Neural cell (in vitro differentiated cells): ENCODE results near the gene WDR7. TPM values are rescaled to one million over a fixed set of nuclear protein-coding genes. Genes with fewer than 3 reads are reported as not detected.

Experiments used
- H2AFZ ChIP-seq: fragments of 200-600, 300-800 bp; sonication (generic), shearing (Covaris generic); 2 replicates; pipeline ENCODE4 v1.6.0; 2014; ENCODE audit warnings: low read depth, mild to moderate bottlenecking, antibody characterized with exemption, low read length, moderate library complexity
- H3F3A ChIP-seq: fragments of 200-600 bp; shearing (Covaris generic); 2 replicates; pipeline ENCODE4 v1.6.1; 2016; ENCODE audit warnings: mild to moderate bottlenecking, moderate library complexity, mixed read lengths, antibody characterized with exemption, low read length; ENCODE audit not compliant: insufficient read depth, poor library complexity, severe bottlenecking
- H3K27ac ChIP-seq: fragments of 200-600, 300-800 bp; sonication (generic), shearing (Covaris generic); 2 replicates; pipeline ENCODE4 v1.5.1; 2014; ENCODE audit warnings: mild to moderate bottlenecking, low read length, moderate library complexity
- H3K27me3 ChIP-seq: fragments of 300-800, 200-600 bp; sonication (generic), shearing (Covaris generic); 2 replicates; pipeline ENCODE4 v1.6.0; 2014; ENCODE audit warnings: mild to moderate bottlenecking, low read depth, low read length, moderate library complexity; ENCODE audit not compliant: insufficient read depth
- H3K36me3 ChIP-seq: fragments of 300-800, 200-600 bp; sonication (generic), shearing (Covaris generic); 2 replicates; pipeline ENCODE4 v1.5.1; 2014; ENCODE audit warnings: mild to moderate bottlenecking, antibody characterized with exemption, low read length, moderate library complexity; ENCODE audit not compliant: insufficient read depth
- H3K4me2 ChIP-seq: fragments of 300-800, 200-600 bp; sonication (generic), shearing (Covaris generic); 2 replicates; pipeline ENCODE4 v1.6.0; 2014; ENCODE audit warnings: mild to moderate bottlenecking, low read length
- H3K4me3 ChIP-seq: fragments of 300-800, 200-600 bp; sonication (generic), shearing (Covaris generic); 2 replicates; pipeline ENCODE4 v1.5.1; 2014; ENCODE audit warnings: mild to moderate bottlenecking, low read length, moderate library complexity
- H3K79me2 ChIP-seq: fragments of 200-600 bp; shearing (Covaris generic); replicated peaks from 2 replicates; pipeline ENCODE4 v1.6.0; 2014; ENCODE audit warnings: mild to moderate bottlenecking, low read length, moderate library complexity; ENCODE audit not compliant: insufficient read depth
- H3K9ac ChIP-seq: fragments of 300-800, 200-600 bp; sonication (generic), shearing (Covaris generic); 2 replicates; pipeline ENCODE4 v1.6.1; 2016; ENCODE audit warnings: mild to moderate bottlenecking, low read length, mixed read lengths
- H3K9me2 ChIP-seq: fragments of 200-600 bp; shearing (Covaris generic); 2 replicates; pipeline ENCODE4 v1.6.1; 2016; ENCODE audit warnings: mild to moderate bottlenecking, low read length, mixed read lengths; ENCODE audit not compliant: insufficient read depth
- H3K9me3 ChIP-seq: fragments of 200-600, 300-800 bp; sonication (generic), shearing (Covaris generic); 2 replicates; pipeline ENCODE4 v1.6.1; 2016; ENCODE audit warnings: mild to moderate bottlenecking, mixed run types, low read length, moderate library complexity, mixed read lengths
- H4K20me1 ChIP-seq: fragments of 200-600 bp; shearing (Covaris generic); 2 replicates; pipeline ENCODE4 v1.6.1; 2016; ENCODE audit warnings: mild to moderate bottlenecking, mixed run types; ENCODE audit not compliant: insufficient read depth
- CTCF ChIP-seq: fragments of 450-650 bp; IDR thresholded peaks from 2 replicates; pipeline ENCODE4 v1.5.1; 2014; ENCODE audit warnings: antibody characterized with exemption, mild to moderate bottlenecking, moderate library complexity; ENCODE audit not compliant: poor library complexity, severe bottlenecking
- EP300 ChIP-seq: fragments of 450-650 bp; conservative IDR thresholded peaks from 2 replicates; pipeline ENCODE4 v1.6.1; 2014; ENCODE audit warnings: antibody characterized with exemption, mild to moderate bottlenecking, moderate library complexity; ENCODE audit not compliant: poor library complexity, severe bottlenecking
- EZH2 ChIP-seq: fragments of 200-600, 300-800 bp; shearing (Covaris generic), sonication (generic); IDR thresholded peaks from 2 replicates; pipeline ENCODE4 v1.6.1; 2014; ENCODE audit warnings: antibody characterized with exemption, low read length, borderline replicate concordance, mild to moderate bottlenecking; ENCODE audit not compliant: insufficient read depth, poor library complexity, severe bottlenecking
- MXI1 ChIP-seq: fragments of 450-650 bp; conservative IDR thresholded peaks from 2 replicates; pipeline ENCODE4 v1.6.1; 2014; ENCODE audit warnings: antibody characterized with exemption, mild to moderate bottlenecking; ENCODE audit not compliant: poor library complexity, severe bottlenecking
- POLR2AphosphoS5 ChIP-seq: IDR thresholded peaks from 2 replicates; pipeline ENCODE4 v1.6.1; 2012
- RAD21 ChIP-seq: fragments of 450-650 bp; conservative IDR thresholded peaks from 2 replicates; pipeline ENCODE4 v1.6.1; 2014; ENCODE audit warnings: antibody characterized with exemption, mild to moderate bottlenecking, moderate library complexity
- REST ChIP-seq: IDR thresholded peaks from 2 replicates; pipeline ENCODE4 v1.6.1; 2012; ENCODE audit warnings: borderline replicate concordance
- SMC3 ChIP-seq: fragments of 450-650 bp; conservative IDR thresholded peaks from 2 replicates; pipeline ENCODE4 v1.6.1; 2014; ENCODE audit warnings: antibody characterized with exemption, mild to moderate bottlenecking, moderate library complexity; ENCODE audit not compliant: poor library complexity
- TAF1 ChIP-seq: IDR thresholded peaks from 2 replicates; pipeline ENCODE4 v1.6.1; 2012; ENCODE audit warnings: low read depth
- polyA plus RNA-seq: library from polyadenylated mRNA; depleted of rRNA; stranded (reverse); fragments of >200 nt; gene quantifications from 2 replicates; pipeline ENCODE4 v1.2.3, GENCODE V29; 2014

Gene WDR7
- polyA plus RNA-seq, 1 donor from 2014 or later, result 15.1 TPM

GRCh38 chr18:56645415-56646016 lies 5.6 kb upstream of the WDR7 start:
- H3K36me3 ChIP-seq, result no peaks in the 10 kb centered on the region

DNA sequence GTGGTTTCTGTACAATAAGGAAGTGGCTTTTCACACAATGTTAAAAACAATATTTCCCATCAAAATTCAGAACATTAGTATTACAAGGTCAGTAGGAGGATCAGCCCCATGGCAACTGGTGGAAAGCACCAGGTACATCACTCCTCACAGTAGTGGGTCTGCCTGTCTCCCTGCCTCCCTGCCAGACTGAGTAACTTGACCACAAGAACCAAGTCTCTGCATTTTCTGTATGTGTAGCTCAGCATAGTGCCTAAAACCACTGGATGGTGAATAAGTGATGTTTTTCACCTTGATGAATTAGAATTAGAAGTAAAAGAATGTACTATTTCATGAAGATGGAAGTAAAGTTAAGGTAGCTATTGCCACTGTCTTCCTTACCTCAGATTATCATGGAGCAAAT lies 4.1 kb upstream of the WDR7 start:
- H3K4me3 ChIP-seq, result no peak overlapping the region
- no peak overlapping the region for H3K9ac ChIP-seq
- no peaks in the 10 kb centered on the region for H4K20me1 ChIP-seq
- H2AFZ ChIP-seq, result no peak overlapping the region
- no peak for TF ChIP-seq TAF1
- TF ChIP-seq MXI1, result no peak
- TF ChIP-seq EZH2, result no peak
- TF ChIP-seq SMC3, result no peak
- TF ChIP-seq REST, result no peak
- no peak for TF ChIP-seq POLR2AphosphoS5
- TF ChIP-seq CTCF, result no peak
- no peak for TF ChIP-seq EP300
- TF ChIP-seq RAD21, result no peak
- H3K4me2 ChIP-seq, result no peak overlapping the region
- no peaks in the 10 kb centered on the region for H3K36me3 ChIP-seq
- peaks cover 5% of the 10 kb centered on the region for H3K79me2 ChIP-seq
- H3F3A ChIP-seq, result no peaks in the 10 kb centered on the region
- H3K27ac ChIP-seq, result no peak overlapping the region
- H3K9me2 ChIP-seq, result no peaks in the 10 kb centered on the region
- no peaks in the 10 kb centered on the region for H3K9me3 ChIP-seq
- H3K27me3 ChIP-seq, result no peaks in the 10 kb centered on the region

More at GRCh38 chr18:56645415-56646016, 5.6 kb upstream of the WDR7 start:
- Histone ChIP-seq H3K9me2 (no peaks in the 10 kb centered on the region), H3K79me2 (no peaks in the 10 kb centered on the region), H3K4me2 (no peak overlapping the region), H3K27me3 (no peaks in the 10 kb centered on the region), H3F3A (no peaks in the 10 kb centered on the region), H4K20me1 (no peaks in the 10 kb centered on the region), H3K27ac (no peak overlapping the region), H3K9me3 (no peaks in the 10 kb centered on the region), H2AFZ (no peak overlapping the region), H3K9ac (no peak overlapping the region), H3K4me3 (no peak overlapping the region)
- TF ChIP-seq MXI1 (no peak), SMC3 (peak; percentile 19), CTCF (peak; percentile 70)
